Measurements from ENCODE around the gene CHURC1. TPM values are rescaled to one million over a fixed set of nuclear protein-coding genes. Genes with fewer than 3 reads are reported as not detected.

Gene CHURC1
- polyA plus RNA-seq, 3 donors: 71.0 to 76.7 (median 73.2) TPM

DNA sequence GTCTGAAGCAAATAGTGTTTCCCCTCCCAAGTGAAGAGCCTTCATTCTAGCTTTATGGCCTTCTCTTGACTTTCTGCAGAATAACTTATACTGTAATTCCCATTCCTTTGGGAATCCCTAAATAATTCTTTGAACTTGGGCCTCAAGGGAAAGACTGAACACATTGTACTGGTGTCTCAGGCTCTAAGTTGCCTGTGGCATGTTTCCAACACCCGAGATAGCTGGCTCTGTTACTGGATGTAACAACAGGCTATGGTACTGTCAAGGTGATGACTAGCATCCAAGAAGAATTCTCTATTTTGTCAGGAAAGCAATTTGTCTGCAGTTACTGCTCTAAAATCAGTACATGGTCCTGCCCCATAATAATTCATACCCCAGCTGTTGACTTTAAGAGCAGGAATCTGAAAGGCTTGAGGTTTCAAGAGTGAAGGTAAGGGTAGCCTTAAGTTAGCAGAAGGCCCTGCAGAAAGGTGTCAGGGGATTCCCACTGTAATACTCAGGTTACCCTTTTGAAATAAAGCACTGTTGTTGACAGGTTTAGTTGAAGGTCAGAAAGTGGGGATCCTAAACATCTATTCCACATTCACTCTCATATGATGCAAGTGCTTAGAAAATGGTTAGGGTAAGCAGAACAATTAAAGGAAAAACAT lies 23.0 kb downstream of the CHURC1 start:
- DNase-seq (ENCODE audit: low read depth in 3 of 3, low spot score in 2 of 3): no peak

DNA sequence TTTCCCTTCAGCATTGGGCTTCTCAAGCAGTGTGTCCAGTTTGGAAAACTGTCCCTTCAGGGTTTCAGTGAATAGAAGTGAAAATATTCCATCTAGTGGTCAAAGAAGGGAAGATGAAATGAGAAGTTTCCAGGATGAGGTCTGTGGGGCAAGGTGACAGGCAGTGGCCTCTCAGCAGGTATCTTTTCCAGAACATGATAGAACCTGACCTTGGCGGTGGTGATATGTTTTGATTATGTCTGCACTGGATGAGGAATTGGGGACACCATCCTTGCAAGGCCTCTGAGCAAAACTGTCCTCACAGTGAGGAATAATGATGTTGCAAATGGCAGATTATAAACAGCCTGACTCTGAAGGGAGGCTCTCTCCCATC lies 23.6 kb downstream of the CHURC1 start:
- DNase-seq (ENCODE audit: low read depth in 3 of 3, low spot score in 2 of 3): no peak

DNA sequence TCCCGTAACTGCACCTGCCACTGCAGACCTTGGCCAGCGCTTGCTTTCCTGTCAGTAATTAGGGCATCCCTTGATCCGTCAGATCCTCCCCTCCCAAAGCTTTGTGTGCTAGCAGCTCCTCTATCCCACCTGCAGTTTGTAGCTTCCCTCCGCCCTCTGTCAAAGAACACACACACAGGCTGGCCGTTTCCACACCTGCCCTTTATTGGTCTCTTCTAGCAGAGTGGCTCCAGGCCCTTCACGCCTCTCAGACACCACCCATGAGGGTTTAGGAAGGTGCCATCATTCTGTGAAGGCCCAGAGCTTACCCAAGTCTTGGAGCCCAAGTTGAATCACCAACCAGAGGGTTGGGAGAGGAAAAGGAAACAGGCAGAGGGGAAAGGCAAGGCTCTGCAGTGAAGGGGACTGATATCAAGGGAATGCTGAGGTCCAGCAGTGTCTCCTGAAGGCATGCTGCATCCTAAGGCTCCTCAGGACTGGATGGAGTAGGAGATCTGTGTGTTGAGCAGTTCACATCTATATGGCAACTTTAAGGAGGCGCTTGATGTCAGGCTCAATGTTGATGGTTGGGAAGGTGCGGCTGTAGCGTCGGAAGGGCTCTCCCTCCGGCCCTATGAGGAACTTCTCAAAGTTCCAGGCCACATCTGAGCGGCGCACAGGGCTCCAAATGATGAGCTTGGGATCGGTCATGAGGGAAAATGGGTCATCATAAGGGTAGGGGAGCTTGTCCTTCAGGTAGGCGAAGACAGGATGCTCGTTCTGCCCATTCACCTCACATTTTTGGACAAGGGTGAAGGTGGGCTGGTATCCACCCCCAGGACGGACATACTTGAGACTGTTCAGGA lies 24.9 kb downstream of the CHURC1 start:
- DNase-seq (ENCODE audit: low read depth in 3 of 3, low spot score in 2 of 3): no peak

DNA sequence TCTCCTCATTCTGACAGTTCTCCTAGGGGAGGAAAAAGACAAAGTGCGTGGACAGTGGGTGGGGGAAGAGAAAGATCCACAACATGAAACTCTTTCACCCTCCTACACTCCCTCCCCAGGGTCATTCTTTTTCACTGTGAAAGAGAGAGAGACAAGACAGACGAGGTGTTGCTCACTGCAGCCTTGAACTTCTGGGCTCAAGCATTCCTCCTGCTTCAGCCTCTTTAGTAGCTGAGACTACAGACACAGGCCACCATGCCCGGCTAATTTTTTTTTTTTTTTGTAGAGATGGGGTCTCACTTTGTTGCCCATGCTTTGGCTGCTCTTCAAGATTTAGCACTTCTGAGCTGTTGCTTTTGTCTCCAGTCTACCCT lies 25.5 kb downstream of the CHURC1 start:
- no peak for DNase-seq (ENCODE audit: low read depth in 3 of 3, low spot score in 2 of 3)

DNA sequence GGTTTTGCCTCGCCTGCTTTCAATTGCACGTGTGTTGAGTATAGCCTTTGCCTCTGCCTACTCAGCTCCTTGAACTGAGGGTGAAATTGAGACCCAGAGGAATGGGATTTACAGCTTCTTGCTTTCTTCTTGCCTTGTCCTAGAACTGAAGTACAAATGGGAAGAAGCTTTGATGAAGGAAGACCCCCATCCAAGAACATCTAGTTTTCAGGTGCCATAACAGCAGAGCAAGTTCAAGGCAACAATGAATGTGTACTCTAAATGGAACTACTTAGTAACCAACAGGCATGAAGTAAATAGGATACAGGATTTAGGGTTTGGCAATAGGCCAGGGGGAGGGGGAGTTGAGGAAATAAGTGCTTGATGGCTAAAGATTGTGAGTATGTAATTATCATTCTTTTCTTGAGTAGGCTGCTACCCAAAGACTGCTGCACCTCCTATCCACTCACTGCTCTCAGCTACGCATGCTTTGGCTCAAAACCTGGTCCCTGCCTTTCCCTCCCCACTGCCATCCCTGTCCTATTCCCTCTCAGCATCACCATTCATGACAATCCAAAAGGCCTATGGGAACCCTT lies 26.2 kb downstream of the CHURC1 start:
- no peak for DNase-seq (ENCODE audit: low read depth in 3 of 3, low spot score in 2 of 3)

DNA sequence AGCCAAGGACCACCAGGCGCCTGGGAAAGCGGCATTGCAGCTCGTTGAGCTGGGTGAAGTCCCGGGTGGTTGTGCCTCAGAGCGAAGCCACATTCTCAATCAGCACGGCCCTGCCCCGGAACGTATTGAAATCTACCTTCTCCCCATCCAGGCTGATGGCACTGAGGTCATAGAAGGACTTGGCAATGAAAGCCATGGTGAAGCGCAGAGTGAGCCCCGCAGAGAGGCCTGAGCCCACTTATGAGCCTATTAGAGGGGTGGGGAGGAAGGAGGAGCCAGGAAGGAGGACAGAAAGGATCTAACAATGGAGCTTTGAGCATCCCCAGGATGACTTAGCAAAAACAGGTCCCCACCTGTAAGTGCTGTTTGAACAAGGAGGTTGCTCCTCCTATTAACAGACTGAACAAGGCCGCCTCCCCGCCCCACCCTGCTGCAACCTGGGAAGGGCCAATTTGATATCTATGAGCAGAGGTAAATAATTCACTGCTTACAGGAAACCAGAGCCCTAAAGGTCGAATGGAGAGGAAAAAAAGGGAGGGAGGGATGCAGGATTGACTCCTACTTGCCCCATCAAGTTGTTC lies 28.4 kb downstream of the CHURC1 start, which contains the start of gene GPX2:
GPX2 (minus strand) TSS at position 215 of the 581 bp plus-strand sequence; CDS start at position 196, 19 bp downstream.
- DNase-seq (ENCODE audit: low read depth in 3 of 3, low spot score in 2 of 3): no peak

DNA sequence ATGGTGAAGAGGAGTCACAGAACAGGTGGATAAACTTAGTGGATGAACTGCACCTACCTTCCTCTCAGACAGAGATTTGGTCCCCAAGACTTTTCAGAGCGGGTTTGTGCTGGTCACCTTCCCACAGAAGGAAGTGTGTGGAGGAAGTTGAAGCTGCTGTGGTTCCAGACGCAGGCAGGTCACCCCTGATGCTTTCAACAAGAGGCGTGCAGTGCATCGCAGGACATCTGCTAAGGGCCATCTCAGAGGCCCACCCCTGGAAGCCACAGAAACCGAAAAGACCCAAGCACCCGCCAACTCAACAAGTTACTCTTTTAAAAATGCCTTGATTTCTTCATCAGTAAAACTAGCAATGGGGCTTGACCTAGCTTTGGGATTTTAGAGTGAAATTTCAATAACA lies 29.3 kb downstream of the CHURC1 start:
- DNase-seq (ENCODE audit: low read depth in 3 of 3, low spot score in 2 of 3): no peak

DNA sequence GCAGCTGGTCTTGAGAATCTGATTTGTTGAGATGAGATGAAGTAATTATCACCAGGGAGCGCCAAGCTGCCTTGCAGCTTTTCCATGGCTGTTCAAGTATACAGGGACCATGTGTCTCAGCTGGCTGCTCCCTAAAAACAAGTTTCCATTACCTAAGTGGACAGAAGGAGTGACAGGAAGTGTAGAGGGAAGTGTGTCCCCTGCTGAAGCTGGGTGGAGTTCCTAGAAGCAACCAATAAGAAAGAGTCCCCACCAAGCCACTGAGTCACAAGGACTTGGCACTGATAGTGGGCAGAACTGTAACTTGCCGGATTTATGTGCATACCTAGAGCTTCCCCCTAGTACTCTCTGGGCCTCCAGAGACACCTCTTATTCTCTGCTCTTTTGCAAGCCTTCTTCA lies 29.8 kb downstream of the CHURC1 start:
- DNase-seq (ENCODE audit: low read depth in 3 of 3, low spot score in 2 of 3): no peak

DNA sequence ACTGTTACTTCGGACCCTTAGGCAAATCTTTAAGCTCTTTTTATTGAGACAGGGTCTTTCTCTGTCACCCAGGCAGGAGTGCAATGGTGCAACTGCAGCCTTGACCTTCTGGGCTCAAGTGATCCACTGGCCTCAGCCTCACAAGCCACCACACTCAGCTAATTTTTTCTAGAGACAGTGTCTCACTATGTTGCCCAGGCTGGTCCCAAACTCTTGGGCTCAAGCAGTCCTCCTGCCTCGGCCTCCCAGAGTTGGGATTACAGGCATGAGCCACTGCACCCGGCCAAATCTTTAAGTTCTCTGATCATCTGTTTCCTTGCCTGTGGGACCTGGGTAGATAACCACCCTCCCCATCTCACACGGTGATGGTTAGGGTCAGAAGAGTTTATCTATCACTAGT lies 30.6 kb downstream of the CHURC1 start:
- no peak for DNase-seq (ENCODE audit: low read depth in 3 of 3, low spot score in 2 of 3)

DNA sequence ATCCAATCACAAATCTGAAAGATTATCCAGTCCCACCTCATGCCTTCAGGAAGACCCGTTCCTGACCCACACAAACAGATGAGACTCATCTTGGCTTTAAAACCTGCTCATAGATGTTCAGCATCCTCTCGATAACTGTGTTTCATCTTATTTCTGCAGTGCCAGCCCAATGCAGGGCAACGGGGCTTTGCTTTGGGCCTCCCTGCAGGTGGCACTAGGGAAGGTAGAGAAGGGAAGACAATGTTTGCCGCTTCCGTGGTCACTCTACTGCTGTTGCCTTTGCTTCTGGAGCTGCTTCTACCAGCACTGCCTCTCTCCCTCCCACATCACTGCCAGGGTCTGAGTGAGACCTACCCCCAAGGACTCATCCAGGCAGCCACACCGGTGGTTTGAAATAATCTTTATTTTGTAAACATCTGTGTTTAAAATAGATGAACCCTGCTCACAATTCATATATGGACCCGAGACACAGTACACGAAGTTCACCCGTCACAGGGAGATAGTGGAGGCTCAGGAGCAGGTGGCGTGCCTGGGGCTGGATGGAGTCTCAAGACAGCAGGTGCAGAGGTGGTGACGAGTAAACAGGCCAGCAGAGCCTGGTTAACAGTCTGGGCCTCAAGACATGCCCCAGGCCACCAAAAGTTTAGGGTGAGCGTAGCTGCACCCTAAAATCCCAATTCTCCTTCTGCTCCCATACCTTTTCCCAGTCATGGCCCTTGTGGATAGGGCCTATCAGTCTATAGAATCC lies 31.4 kb downstream of the CHURC1 start:
- no peak for DNase-seq (ENCODE audit: low read depth in 3 of 3, low spot score in 2 of 3)

DNA sequence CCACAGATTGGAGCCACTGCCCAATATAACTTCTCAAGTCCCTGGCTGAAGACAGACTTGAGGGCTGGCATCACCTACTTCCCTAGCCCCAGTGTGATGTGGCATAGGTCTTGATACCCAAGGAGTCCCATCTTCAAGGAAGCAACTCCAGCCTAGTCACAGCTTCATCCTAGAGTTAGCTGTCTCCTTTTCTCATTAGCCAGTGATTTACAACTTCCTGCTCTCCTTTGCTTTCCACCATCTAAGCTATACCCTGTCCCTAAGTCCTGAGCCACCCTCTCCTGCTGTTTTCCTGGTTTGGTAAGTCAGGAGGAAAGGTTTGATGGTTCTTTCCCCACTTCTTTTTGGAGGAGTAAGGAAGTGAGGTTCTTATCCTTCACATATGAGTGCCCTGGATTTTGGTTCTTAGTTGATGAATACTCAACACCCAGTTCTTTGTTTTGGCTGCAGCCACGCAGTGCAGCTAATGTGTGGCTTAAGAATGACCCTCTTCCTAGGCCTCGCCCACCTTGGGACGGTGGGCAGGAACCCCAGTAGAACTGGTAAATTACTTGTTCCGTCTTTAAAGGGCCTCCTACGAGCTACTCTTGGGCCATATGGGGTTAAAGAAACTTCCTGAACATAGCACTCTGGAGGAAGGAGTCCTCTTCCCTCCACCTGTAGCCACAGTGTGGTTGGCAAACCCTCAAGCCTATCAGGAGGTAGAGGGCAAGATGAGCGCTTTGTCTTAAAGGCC lies 32.2 kb downstream of the CHURC1 start:
- DNase-seq (ENCODE audit: low read depth in 3 of 3, low spot score in 2 of 3): no peak

DNA sequence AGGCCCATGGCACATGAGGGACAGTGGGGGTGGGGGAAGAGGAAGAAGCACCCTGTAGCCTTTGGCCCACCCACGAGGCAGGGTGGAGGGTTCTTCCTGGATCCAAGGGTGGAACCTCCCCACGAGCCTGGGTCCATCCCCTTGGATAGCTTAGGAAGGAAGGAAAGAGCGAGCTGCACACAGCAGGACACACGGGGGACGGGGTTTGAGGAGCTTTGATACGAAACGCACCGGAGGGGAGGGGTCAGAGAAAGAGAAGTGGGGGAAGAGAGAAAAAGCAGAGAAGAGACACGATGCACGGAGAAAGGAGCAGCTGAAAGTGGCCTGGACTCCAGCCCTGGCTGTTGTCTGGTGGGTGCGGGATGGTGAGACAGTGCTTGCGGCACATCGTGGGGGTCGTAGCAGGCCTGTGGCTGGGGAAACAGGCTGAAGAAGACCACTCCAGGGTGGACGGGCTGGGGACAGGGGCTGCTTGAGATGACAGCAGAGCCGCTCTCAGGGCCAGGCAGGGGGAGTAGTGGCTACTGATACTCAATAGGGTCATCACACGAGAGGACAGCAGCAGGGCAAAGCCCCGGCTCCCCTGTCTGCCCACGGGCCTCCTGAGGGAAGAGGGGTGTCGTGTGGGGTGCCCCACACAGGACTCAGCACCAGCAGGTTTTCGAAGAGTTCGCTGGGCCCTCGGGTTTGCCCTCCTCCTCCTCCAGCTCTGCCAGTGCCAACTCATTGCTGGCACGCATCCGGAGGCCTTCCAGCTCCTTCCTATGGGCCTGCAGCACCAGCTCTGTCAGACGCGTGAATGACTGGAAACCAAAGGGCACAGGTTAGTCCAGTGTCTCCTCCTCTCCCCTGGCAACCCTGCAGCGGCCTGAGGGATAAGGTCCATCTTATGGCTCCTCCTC lies 33.7 kb downstream of the CHURC1 start:
- DNase-seq (ENCODE audit: low read depth in 3 of 3, low spot score in 2 of 3): no peak

DNA sequence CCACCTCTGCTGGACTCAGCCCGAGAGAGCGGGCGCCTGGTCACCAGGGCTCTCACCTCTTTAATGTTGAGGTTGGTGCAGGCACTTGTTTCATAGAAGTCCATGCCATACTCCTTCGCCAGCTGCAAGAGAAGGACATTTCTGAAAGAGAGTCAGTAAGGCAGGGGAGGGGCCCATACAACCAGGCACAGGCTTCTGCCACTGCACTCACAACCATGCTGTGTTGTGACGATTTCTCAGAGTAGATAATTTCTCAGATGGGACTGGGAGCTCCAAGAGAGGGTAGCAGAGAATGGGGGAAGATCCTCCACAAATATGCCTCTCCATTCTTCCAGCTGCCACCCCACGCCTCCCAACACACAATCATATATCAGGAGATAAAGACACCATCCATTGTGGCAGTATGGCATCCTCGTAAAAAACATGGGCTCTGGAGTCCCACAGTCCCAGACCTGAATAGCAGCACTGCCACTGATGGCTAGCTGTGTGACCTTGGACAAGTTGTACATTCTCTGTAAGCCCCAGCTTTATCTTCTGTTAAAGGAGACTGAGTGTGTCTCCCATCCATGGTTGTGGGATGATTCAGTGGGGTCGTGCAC lies 34.5 kb downstream of the CHURC1 start:
- no peak for DNase-seq (ENCODE audit: low read depth in 3 of 3, low spot score in 2 of 3)

DNA sequence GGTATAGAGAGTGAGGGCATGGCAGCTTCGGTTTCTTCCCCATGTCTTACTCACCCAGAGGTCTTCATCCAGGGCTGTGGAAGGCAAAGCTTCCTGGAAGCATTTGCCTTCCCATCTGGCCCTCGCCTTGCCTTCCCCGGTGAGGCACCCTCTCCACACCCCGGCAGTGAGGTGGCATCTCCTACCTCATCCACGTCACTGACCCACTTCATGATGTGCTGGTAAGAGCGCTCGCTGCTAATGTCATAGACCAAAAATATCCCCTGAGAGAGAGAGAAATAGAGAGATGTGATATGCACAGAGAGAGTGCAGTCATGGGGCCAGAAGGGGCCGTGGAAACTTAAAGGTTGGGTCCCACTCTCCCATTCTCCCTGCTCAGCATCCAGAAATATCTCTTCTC lies 36.6 kb downstream of the CHURC1 start:
- DNase-seq (ENCODE audit: low read depth in 3 of 3, low spot score in 2 of 3): no peak

DNA sequence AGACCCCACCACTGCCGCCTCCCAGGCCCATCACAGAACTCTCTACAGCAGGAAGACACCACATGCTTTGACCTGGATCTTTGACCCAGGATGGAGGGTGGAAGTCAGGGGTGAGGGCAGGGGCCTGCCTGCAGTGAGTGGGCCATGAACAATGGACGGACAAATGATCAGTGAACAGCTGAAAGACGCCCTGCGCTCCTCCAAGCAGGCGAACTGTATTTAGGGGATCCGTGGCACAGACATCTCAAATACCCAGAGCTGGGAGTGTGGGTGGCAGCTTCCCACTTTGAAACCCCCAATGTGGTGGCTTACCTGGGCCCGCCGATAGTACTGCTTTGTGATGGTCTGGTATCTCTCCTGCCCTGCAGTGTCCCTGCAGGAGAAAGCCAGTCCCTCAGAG lies 37.0 kb downstream of the CHURC1 start:
- no peak for DNase-seq (ENCODE audit: low read depth in 3 of 3, low spot score in 2 of 3)

DNA sequence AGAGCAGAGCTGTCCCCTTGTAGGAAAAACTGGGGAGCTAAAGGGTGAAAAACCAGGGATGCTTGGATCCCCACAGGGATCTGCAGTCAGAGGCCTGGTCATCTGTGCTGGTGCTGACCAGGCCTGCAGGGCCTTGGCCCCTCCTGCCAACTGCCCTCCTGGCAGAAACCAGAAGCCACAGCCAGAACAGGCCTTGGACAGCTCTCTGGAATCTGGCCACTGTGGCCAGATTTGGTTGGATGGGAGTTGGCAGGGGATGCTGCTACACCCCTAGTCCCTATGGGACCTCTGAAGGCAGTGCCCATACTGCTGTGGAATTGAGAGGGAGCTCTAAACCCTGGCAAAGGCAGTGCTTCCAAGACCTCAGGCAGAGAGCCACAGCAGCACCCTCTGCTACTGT lies 37.5 kb downstream of the CHURC1 start:
- no peak for DNase-seq (ENCODE audit: low read depth in 3 of 3, low spot score in 2 of 3)

DNA sequence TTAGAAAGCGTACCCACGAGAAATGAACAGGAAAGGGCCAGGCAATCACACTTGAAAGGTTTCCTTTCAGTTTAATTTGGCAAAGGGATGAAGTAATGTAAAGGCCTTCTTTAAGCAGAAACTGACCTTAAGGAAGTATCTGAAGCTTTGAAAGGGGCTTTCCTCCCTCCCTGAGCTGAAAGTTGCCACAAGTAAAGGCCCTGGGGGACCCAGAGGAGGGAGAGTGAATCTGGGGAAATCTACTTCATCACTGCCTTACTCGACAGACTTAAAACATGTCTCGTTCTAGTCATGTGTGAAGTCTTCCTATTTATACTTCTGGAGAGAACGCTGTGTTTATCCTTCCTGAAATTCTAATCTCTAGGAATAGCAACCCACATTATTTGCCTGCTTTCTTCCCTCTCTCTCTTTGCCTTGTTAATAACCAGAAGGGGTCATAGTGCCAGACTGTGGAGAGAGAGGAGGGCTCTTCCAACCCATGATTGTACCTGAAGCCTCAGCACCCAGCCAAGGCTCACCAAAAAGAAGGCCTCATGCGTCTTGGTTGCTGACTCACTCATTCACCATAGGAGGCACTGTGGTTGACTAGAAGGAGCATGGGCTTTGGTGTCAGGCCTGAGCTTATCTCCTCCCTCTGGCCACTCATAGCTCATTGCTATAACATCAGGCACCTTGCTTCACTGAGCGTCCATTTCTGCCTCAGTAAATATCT lies 38.5 kb downstream of the CHURC1 start:
- no peak for DNase-seq (ENCODE audit: low read depth in 3 of 3, low spot score in 2 of 3)

DNA sequence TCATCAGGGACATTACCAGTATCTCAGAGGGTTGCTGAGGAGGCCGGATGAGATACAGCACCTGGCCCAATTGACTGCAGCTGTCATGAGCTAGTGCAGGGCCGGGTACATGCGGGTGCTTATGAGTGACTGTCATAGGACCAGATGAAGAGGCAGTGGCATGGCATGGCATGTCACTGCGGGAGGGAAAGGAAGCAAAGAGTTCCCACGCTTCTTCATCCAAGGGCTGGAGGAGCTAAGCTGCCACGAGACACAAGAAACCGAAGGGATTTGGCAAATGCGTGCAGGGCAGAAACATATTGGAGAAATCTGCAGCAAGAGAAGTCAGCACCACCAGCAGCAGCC lies 39.0 kb downstream of the CHURC1 start:
- DNase-seq (ENCODE audit: low read depth in 3 of 3, low spot score in 2 of 3): no peak

Data from right renal cortex interstitium (tissue), 3 donors.